ENCODE data around the gene BRAF.

BRAF gene

GRCh38 chr7:140881507-140882228, 43.1 kb downstream of the BRAF start:
- in situ Hi-C loops (cut with MboI; ENCODE audit: low sequenced_read_pairs), result no loop called here

GRCh38 chr7:140877249-140877524, 47.5 kb downstream of the BRAF start:
- in situ Hi-C loops (cut with MboI; ENCODE audit: low sequenced_read_pairs), result no loop called here

- in situ Hi-C loops (cut with MboI; ENCODE audit: low sequenced_read_pairs), result no loop called here
Observed at GRCh38 chr7:140876519-140877248, 48.0 kb downstream of the BRAF start.

GRCh38 chr7:140873434-140873833, 51.3 kb downstream of the BRAF start:
- in situ Hi-C loops (cut with MboI; ENCODE audit: low sequenced_read_pairs), result no loop called here

- in situ Hi-C loops (cut with MboI; ENCODE audit: low sequenced_read_pairs), result no loop called here
Observed at GRCh38 chr7:140870003-140870402, 54.7 kb downstream of the BRAF start.

GRCh38 chr7:140869430-140869829, 55.3 kb downstream of the BRAF start:
- in situ Hi-C loops (cut with MboI; ENCODE audit: low sequenced_read_pairs), result no loop called here

DNA sequence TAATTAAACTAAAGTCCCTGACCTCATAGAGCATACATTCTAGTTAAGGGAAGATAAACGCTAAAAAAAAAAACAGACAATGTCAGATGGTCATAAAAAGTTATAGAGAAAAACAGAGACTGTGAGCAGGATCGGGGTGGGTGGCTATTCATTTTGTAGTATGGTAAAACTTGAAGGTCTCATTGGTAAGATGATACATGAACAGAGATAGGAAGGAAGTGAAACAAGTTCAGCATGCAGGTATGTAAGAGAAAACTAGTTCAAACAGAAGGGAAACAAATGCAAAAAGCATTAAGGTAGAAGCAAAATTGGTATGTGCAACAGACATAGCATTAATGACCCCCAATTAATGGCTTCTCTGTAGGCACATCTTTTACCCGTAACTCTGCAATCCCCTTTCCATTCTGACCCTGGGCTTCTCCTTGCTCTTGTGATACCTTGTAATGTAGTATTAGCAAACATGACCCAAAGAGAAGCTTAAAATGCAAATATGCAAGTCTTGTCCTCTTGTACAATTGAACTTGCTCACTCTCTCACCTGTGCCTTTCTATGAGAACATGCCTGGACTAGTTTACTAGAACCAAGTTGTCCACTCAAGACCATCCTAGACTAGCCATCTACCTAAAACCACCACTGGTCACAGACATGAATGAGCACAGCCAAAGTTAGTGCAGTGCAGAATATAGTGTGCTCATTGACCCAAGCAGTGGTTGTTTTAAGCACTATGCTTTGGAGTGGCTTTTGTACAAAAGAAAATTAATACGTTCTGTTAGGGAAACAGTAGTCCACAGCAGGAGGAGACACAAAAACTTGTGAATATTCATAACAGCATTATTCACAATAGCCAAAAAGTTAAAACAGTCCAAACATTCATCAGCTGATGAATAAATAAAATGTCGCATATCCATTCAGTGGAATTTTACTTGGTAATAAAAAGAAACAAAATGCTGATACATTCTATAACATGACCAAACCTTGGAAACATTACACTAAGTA, 57.0 kb downstream of the BRAF start:
- in situ Hi-C loops (cut with MboI; ENCODE audit: low sequenced_read_pairs), result no loop called here

DNA sequence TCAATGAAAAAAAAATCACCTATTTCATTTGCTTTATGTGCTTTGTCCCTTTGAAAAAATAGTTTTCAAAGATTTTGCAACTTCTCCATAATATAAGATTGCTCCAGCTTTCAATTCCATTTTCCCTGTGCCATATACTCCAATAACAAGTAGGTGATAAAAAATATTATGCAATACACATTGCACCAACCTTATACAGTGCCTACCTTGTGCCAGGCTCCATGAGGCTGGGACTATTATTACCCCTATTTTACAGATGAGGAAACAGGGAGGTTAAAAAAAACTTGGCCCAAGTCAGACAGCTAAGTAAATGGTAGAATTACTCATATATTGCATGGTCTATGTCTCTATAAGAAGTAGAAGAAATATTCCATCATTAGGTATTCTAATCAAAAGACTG, 57.8 kb downstream of the BRAF start:
- in situ Hi-C loops (cut with MboI; ENCODE audit: low sequenced_read_pairs), result no loop called here

- in situ Hi-C loops (cut with MboI; ENCODE audit: low sequenced_read_pairs), result no loop called here
Observed at GRCh38 chr7:140864732-140865131, 60.0 kb downstream of the BRAF start.

- in situ Hi-C loops (cut with MboI; ENCODE audit: low sequenced_read_pairs), result no loop called here
Observed at GRCh38 chr7:140863867-140864266, 60.9 kb downstream of the BRAF start.

GRCh38 chr7:140863184-140863583, 61.5 kb downstream of the BRAF start:
- in situ Hi-C loops (cut with MboI; ENCODE audit: low sequenced_read_pairs), result no loop called here

GRCh38 chr7:140857048-140857447, 67.7 kb downstream of the BRAF start:
- in situ Hi-C loops (cut with MboI; ENCODE audit: low sequenced_read_pairs), result no loop called here

DNA sequence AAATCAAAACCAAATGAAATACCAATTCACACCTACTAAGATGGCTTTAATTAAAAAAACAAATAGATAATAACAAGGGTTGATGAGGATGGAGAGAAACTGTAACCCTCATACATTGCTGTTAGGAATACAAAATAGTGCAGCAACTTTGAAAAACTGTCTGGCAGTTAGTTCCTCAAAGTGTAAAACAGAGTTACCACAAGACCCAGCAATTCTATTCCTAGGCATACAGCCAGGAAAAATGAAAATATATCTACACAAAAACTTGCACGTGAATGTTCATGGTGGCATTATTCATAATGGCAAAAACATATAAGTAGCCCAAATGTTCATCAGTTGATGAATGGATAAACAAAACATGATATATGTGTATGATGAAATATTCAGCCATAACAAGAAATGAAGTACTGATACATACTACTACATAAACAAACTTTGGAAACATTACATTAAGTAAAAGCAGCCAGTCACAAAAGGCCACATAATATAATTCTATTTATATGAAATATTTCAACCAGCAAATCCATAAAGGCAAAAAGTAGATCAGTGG, 83.5 kb downstream of the BRAF start:
- in situ Hi-C loops (cut with MboI; ENCODE audit: low sequenced_read_pairs), result no loop called here

DNA sequence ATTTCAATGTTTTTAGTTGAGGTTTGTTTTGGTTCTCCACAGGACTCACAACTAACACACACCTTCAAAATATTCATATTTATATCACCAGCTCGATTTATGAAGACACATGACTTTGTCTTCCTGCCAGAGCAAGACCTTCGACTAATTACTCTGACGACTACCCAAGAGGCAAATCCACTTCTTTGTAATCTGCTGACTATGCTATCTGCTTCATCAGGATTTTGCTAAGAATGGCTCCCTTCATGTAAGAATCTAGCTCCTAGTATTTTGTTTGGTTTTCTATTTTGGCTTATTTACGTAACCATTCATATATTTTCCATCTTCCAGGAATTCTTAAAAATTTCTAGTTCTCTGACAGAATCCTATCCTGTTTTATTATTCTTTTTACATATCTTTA, 93.0 kb downstream of the BRAF start:
- in situ Hi-C loops (cut with MboI; ENCODE audit: low sequenced_read_pairs), result no loop called here

DNA sequence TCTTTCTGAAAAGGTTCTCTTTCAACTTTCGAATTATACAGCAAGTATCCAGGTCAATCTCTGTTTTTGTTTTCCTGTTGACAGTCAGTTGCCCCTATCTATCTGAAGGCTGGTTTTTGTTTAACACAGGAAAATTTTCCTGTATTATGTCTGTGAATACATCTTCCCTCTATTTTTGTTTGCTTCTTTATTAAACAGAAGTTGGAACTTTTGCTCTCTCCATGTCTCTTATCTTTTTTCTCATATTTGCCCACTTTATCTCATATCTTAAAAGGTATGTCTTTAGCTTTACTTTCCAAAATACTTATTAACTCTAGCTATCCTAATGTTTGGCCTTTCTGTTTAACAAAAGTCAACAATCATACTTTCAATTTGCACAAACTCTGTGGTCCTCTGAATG, 95.0 kb downstream of the BRAF start:
- in situ Hi-C loops (cut with MboI; ENCODE audit: low sequenced_read_pairs), result no loop called here

- in situ Hi-C loops (cut with MboI; ENCODE audit: low sequenced_read_pairs), result no loop called here
Observed at GRCh38 chr7:140828741-140829140, 96.0 kb downstream of the BRAF start.

DNA sequence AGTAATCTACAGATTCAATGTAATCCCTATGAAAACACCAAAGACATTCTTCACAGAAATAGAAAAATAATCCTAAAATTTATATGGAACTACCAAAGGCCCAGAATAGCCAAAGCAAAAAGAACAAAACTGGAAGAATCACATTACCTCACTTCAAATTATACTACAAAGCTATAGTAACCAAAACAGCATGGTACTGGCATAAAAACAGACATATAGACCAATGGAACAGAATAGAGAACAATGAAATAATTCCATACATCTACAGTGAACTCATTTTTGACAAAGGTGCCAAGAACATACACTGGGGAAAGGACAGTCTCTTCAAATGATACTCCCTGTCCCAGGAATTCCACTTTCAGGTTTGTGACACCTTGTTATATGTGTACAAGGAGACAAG, 107.3 kb downstream of the BRAF start:
- in situ Hi-C loops (cut with MboI; ENCODE audit: low sequenced_read_pairs), result loop anchor here (10.0 kb wide), 1 partner anchor 187 kb away; no protein-coding TSS in a partner anchor

DNA sequence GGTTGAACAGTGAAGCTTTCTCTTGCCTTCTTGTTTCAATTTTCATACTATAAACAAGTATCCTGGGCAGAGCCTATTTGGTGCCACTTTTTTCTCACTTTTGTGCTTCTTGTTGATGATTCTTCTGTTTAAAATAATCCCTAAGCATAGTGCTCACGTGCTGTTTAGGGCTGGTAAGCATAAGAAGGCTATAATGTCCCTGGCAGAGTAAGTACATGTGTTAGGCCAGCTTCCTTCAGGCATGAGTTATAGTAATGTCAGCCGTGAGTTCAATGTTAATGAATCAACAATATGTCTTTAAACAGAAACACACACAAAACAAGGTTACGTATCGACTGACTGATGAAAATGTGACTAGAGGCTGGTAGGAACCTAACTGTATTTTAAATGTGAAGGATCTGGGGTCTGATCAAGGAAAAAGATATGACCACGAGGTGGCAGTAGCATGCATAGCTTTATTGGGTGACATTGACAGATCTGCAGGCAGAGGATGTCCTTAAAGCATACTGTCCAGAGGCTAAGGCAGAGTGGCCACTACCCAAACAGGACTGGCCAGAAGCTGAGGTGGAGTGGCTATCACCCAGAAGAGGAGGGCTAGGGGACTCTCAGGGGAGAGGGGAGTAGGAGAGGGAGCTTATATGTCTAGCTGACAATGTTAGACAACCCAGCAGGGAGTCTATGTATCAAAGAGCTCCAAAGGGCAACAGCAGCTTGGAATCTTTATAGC, 113.7 kb downstream of the BRAF start:
- in situ Hi-C loops (cut with MboI; ENCODE audit: low sequenced_read_pairs), result loop anchor here (10.0 kb wide), 1 partner anchor 194 kb away; no protein-coding TSS in a partner anchor

- in situ Hi-C loops (cut with MboI; ENCODE audit: low sequenced_read_pairs), result loop anchor here (10.0 kb wide), 1 partner anchor 194 kb away; no protein-coding TSS in a partner anchor
Observed at GRCh38 chr7:140810385-140810784, 114.3 kb downstream of the BRAF start.

DNA sequence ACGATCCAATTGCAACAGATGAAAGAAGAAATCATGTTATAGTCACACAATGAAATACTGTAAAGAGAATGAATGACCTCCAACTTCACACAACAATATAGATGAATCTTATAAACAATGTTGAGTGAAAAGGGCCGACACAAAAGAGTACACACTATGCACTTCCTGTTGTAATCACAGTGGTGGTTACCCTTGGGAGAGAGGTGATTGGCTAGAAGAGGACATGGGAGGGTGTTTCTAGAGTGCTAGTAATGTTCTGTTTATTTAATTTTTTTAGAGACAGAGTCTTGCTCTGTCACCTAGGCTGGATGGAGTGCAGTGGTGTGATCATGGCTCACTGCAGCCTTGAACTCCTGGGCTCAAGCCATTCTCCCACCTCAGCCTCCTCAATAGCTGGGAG, 145.8 kb downstream of the BRAF start:
- in situ Hi-C loops (cut with MboI; ENCODE audit: low sequenced_read_pairs), result no loop called here
